Measurements from ENCODE around the gene WDR1.

WDR1 gene

DNA sequence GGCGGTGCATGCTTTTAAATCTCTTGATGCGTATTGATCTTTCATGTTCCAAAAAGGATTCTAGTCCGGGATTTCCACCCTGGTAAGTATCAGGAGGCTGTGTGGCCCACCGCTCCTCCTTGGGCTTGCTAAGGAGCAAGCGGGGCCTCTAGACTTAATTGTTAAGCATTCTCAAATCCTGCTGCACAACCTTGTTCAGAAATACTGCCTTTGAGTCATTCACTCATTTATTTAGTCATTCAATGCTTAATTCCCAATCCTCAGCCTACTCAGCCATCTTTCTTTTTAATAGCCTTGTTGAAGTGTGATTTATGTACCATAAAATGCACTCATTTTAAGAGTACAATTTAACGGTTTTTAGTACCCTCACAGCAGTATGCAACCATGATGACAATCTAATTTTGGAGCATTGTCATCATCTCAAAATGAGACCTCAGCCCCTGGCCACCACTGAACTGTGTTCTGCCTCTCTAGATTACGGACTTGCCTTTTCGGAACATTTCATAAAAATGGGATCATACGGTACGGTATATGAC, 79.7 kb downstream of the WDR1 start:
- no peak for DNase-seq (ENCODE audit: low read depth)

DNA sequence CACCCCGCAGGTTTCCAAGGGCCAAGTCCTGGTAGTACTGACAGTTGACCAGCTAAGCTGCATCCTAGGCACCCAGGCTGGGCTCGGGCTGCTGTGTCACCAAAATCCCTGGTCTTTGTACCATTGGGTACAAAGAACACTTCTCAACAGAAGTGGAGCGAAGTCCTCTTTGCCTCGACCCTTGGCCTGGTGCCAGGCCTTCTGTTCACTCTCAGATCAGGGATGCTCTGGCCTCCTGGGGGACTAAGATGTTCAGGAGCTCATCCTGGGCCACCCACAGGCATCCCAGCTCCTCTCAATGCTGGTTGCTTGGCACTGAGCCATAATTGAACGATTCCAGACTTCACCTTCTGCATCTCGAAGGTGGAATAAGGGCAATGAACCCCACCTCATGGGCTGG, 81.5 kb downstream of the WDR1 start:
- no peak for DNase-seq (ENCODE audit: low read depth)

DNA sequence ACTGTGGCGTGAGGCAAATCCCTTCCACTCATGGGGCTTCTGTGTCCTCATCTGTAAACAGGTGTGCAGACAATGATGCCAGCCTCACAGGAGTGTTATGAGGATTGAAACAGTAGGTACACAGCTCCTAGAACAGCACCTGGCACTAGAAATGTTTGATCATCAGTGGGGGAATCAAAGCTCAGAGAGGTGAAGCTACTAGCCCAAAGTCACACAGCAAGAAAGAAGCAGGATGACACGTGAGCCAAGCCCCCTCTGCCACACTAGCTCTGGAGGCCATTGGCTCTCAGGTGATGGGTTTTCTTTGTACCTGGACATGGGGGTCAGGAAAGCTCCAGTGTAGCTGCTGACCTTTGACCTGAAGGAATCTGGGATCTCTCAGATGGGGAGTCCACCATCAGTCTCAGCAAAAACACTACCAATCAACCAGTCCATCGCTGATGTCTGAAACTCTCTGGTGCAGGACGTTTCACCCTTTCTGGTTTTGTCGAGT, 81.9 kb downstream of the WDR1 start:
- no peak for DNase-seq (ENCODE audit: low read depth)

DNA sequence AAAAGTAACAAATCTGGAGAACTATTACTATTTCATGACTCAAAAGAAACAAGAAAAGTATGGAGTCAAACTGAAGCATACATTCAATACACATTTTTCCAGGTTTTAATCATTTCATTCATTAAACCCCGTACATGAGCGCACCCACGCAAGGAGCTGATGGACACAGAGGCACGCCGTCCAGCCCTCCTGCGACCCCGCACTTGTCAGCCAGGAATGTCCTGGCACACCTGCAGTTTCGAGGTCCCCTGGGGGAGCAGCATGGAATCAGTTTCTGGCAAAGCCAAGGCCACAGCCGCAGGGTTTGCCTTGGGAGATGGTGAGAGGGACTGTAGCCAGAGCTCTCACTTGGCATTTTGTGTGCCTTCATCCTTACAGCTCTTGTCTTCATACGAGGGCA, 82.5 kb downstream of the WDR1 start:
- no peak for DNase-seq (ENCODE audit: low read depth)

DNA sequence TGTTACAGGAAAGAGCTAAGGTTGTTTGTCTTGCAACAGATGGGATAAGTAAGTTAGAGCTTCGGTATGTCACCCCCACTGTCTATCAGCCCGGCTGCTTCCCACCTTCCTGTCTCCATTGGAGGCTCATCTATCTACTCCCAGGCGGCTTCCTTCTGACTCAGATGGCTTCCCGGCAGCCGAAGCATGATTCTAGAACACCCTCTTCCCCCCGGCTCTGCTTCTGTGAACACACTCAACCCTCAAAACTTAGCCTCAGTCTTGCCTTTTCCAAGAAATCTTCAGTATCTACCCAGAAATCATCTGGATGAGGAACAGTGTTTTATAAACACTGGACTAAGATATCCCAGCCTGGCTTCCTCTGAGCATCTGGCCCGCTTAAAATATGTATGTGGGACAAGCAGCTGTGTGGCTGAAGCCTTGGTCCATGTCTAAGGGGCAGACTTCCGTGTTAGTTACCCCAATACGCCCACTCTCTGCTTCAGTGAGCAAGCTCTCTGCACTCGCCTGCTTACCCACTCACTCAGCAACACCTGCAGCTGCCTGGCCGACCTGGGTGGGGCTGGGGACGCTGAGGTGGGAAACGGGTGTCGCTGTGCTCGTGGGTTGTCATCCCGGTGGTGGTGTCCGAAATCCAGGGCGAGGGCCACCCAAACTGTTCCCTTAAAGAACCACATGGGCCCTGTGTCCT, 83.3 kb downstream of the WDR1 start:
- peak; percentile 49 for DNase-seq (ENCODE audit: low read depth)

DNA sequence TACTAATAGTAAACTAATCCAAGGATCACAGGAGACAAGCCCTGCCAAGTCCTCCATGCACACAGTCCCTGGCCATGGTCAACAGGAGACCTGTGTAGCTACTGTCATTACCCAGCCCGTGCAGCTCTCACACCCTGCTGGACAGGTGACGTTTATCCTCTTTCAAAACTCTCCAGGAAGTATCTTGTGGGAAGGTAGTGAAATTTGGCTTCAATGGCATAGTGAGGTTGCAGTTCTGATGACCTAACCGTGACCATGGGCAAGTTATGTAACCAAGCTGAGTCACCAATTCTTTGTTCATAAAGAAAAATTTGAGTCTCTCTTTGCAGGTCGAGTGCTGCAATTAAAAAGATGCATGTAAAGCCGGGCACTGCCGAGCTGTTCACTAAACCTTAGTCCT, 84.0 kb downstream of the WDR1 start:
- DNase-seq (ENCODE audit: low read depth) = peak; percentile 60

DNA sequence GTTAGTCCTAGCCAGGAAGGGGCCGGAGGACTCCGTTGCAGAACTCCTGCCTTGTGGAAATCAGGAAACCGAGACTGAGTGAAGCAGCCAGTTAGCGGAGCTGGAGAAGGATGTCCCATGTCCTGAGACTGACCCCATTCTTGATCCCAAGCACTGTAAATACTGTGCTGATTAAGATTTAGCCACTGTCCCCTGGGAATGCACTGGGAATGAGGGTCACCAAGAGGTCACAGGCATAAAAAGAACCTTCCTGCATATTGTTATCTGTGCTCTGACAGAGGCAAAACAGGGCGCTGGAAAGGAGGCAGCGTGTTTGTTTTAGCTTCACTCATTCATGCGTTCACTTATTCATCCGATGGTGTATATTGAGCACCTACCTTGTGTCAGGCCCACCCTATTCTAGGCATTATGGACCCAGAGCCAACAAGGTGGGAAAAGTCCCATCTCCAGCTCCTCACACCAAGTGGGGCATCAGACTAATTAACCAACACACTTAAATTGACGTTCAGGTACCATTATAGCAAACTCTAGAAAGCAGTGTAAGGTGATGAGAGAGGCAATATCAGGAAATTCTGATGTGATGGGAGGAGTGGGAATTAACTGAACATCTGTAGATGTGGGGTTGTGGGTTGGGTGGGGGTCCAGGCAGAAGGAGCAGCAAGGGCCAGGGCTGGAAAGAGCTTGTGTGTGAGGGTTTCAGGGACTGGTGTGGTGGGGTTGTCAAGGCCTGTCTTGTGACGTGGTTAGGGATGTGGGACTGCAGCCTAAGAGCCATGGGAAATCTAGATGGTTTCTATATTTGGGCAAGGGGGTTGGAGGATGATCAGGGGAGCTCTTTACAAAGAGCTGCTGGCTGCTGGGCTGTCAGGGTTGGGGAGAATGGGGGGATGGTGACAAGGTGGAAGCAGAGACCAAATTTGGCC, 84.7 kb downstream of the WDR1 start:
- DNase-seq (ENCODE audit: low read depth) = peak; percentile 37

DNA sequence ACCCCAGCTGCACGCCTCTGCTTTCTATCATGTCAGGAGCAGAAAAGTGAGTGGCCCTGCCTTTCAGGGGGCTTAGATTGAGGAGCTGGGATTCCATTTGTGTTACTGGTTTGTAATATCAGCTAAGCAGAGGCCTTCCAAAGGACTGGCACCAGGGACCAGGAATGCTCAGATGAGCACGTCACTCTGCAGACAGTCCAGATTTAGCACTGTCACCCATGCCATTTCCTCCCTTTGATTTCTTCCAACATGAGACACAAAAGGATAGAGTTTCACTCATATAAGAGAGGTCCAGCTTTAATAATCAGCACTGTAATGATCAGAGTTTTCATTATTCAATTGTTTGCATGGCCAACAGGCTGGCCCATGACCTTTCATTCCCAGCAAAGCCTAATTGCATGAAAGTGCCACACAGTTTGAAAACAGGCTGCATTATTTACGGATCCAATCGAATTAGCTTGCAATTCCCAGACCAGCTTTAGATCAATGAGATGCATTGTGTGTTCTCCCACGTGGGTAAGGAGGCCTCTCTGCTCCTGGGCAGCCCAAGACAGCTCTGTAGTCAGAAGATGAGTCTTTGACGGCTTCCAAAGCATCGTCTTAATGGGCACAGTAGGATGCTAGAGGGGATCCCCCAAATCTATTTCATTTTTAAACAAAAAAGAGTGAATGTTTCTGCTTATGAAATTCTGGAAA, 85.5 kb downstream of the WDR1 start:
- DNase-seq (ENCODE audit: low read depth) = no peak

DNA sequence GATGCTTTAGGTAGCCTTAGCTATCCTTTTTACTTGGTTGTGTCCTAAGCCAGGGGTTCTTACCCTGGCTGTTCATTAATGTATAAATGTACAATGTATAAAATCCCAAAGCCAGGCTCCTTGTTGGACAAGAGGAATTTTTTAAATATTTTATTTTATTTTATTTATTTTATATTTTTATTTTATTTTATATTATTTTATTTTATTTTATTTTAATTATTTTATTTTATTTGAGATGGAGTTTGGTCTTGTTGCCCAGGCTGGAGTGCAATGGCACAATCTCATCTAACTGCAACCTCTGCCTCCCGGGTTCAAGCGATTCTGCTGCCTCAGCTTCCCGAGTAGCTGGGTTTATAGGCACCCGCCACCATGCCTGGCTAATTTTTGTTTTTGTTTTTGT, 87.2 kb downstream of the WDR1 start:
- DNase-seq (ENCODE audit: low read depth) = no peak

DNA sequence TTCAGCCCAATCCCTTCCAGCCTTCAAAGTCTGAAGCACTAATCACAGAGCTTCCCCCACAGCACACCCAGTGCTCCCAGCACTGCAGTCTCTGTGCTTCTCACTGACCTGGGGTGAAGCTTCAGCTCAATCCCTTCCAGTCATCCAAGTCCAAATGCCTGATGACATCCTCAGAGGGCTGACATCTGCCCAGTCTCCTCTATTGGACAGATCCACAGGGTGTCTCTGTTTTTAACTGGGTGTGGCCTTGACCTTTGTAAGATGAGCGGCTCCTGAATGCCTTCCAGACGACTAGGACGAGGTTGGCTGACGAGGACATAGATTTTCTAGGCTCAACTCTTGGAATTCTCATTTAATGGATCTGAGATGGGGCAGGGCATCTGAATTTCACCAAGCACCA, 87.7 kb downstream of the WDR1 start:
- no peak for DNase-seq (ENCODE audit: low read depth)

DNA sequence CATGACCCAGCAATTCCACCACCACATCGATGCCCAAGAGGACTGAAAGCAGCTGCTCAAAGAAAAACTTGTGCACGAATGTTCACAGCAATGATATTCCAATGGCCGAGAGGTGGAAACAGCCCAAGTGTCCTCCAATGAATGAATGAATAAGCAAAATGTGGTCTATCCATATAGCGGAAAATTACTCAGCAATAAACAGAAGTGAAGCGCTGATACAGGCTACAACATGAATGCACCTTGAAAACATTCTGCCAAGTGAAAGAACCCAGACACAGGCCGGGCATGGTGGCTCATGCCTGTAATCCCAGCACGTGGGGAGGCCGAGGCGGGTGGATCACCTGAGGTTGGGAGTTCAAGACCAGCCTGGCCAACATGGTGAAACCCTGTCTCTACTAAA, 90.1 kb downstream of the WDR1 start:
- DNase-seq (ENCODE audit: low read depth) = no peak

DNA sequence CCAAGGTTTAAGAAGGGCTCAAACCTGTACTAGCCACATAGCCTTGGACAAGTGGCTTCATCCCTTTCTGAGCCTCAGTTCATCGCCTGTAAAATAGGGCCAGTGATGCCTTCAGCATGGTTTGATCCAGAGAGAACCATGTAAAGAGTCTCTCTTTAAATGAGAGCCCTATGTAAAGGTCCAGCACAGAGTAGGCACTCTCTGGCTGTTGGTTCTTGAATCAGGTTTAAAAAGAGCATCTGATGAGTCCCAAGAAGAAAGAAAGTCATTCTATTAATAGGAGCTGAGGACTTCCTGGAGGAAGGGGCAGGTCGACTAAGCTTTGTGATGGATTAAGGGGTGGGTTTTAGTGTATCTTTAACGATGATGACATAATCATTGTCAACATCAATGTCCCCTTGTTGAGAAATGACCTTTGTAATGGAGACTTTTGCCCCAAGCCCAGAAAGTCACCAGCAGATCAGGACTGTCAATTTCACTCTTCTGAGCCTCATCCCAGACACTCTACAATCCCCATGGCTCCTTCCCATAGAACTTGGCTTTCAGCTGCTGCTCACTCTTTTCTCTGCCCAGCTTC, 91.3 kb downstream of the WDR1 start:
- no peak for DNase-seq (ENCODE audit: low read depth)

Data from non-pigmented ciliary epithelial cell (primary cell).